GM20000 (cell line): ENCODE data around the gene PSEN2.
A peak's percentile ranks its signal among the peaks of the same experiment; 100 is the strongest.
"Not testable (repeated sequence)": the region's sequence is repeated elsewhere in the genome, so short reads cannot be mapped to it uniquely, and the experiment has no call there.

ENCODE experiments used
- DNase-seq: peaks from one replicate; pipeline ENCODE4 v3.0.0; 2012; ENCODE audit warnings: low spot score
- CTCF ChIP-seq: IDR thresholded peaks from 2 replicates; pipeline ENCODE4 v1.5.1; 2012; ENCODE audit warnings: mild to moderate bottlenecking, control low read depth; ENCODE audit errors: extremely low read depth, missing control alignments

The PSEN2 gene

GRCh38 chr1:226838456-226838855, 32.0 kb upstream of the PSEN2 start:
- TF ChIP-seq CTCF = no peak

GRCh38 chr1:226845624-226846023, 24.8 kb upstream of the PSEN2 start:
- TF ChIP-seq CTCF = no peak
- DNase-seq = no peak

More at GRCh38 chr1:226838456-226838855, 32.0 kb upstream of the PSEN2 start:
- no peak for DNase-seq

GRCh38 chr1:226846786-226847185, 23.6 kb upstream of the PSEN2 start:
- DNase-seq = no peak
- no peak for TF ChIP-seq CTCF

- not testable (repeated sequence) for DNase-seq
Measured at GRCh38 chr1:226854548-226854947, 15.9 kb upstream of the PSEN2 start.

- no peak for TF ChIP-seq CTCF
- DNase-seq = no peak
Measured at GRCh38 chr1:226862890-226863289, 7.5 kb upstream of the PSEN2 start.

- DNase-seq = no peak
- no peak for TF ChIP-seq CTCF
Measured at GRCh38 chr1:226863446-226863845, 7.0 kb upstream of the PSEN2 start.

GRCh38 chr1:226864311-226864710, 6.1 kb upstream of the PSEN2 start:
- peak; percentile 0 for DNase-seq

More at GRCh38 chr1:226864311-226864710, 6.1 kb upstream of the PSEN2 start:
- no peak for TF ChIP-seq CTCF
